Measurements from ENCODE around the gene FAM120B.

DNA sequence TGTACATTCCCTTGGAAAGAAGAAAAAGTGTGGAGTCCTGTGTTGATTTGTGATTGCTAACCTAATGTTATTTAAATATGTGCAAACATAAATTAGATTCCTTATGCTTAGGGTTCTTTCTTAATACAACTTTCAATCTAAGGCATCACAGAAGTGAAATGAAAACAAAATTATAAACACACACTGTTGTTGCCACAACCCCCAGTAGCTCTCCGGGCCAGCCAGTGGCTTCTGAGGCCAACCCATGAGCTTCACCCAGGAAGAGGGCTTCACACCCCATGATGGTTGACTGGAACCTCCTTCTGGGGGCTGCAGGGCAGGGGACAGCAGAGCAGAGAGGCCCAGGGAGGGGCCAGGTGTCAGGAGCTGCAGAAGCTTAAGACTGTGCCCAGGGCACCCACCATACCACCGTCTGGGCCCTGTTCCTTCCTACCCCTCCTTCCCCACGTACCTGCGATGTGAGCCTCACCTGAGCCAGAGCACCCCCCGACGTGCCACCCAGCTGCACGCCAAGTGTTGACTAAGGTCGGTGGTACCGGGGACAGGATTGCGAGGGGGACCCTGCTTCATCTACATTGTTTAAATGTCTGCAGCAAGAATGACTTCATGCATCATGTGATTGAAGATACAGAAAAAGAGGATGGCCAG is 110.5 kb downstream of the FAM120B start:
- TF ChIP-seq, protein P1, sequence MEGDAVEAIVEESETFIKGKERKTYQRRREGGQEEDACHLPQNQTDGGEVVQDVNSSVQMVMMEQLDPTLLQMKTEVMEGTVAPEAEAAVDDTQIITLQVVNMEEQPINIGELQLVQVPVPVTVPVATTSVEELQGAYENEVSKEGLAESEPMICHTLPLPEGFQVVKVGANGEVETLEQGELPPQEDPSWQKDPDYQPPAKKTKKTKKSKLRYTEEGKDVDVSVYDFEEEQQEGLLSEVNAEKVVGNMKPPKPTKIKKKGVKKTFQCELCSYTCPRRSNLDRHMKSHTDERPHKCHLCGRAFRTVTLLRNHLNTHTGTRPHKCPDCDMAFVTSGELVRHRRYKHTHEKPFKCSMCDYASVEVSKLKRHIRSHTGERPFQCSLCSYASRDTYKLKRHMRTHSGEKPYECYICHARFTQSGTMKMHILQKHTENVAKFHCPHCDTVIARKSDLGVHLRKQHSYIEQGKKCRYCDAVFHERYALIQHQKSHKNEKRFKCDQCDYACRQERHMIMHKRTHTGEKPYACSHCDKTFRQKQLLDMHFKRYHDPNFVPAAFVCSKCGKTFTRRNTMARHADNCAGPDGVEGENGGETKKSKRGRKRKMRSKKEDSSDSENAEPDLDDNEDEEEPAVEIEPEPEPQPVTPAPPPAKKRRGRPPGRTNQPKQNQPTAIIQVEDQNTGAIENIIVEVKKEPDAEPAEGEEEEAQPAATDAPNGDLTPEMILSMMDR (conservative IDR thresholded peaks at IDR 0.05 in 1 of 2, IDR thresholded peaks at IDR 0.05 in 1 of 2; ENCODE audit: low read depth in 1 of 2, low read length in 2 of 2) = no peak
- no peak for TF ChIP-seq EZH2 (IDR thresholded peaks at IDR 0.05; ENCODE audit: low read length, missing control alignments)
